ENCODE measurements around the gene SH3PXD2A. TPM values are rescaled to one million over a fixed set of nuclear protein-coding genes. Genes with fewer than 3 reads are reported as not detected.

SH3PXD2A gene
- total RNA-seq, 1 experiment from 2014 or later: 13.2 TPM

DNA sequence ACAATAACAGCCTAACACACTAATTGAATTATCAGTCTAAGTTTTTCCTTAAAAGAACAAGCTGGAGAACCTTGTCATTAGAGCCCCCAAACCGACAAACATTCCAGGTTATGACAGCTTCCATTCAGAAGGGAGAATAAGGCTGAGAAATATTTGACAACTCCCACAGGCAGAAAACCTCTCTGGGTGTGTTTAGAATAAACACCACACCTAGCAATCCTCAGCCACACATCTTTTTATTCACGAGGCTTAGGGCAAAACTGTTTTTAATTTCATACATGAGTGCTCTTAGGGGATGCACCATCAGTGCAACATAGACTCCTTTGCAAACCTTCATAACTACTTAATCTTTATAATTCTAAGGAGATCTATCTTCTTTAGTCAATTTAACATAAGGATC lies 38.4 kb upstream of the SH3PXD2A start:
- H3K27ac Mint-ChIP-seq (ENCODE audit: low read depth, unreplicated experiment): peak overlapping the region; percentile 91
- CTCF ChIA-PET: interaction anchor here (0.5 to 2.0 kb wide), 8 partner anchors 9 to 436 kb away, joined by 3 to 7 read pairs (median 3); no protein-coding TSS in a partner anchor
- peaks cover 82% of the 10 kb centered on the region for H3K36me3 Mint-ChIP-seq (ENCODE audit: insufficient read depth, unreplicated experiment)
- TF ChIP-seq CTCF (IDR thresholded peaks at IDR 0.05; ENCODE audit: unreplicated experiment): no peak
- DNase-seq (ENCODE audit: unreplicated experiment): no peak
- no peak overlapping the region for H3K4me3 Mint-ChIP-seq (ENCODE audit: unreplicated experiment)
- H3K4me1 Mint-ChIP-seq (ENCODE audit: insufficient read depth, unreplicated experiment): peaks cover 46% of the 10 kb centered on the region
- no peaks in the 10 kb centered on the region for H3K9me3 Mint-ChIP-seq (ENCODE audit: unreplicated experiment)
- intact Hi-C loops (cut with micrococcal nuclease): no loop called here
- no TSS peak for BruUV-seq (replicated peaks)
- POLR2A ChIA-PET: interaction anchor here (0.8 to 4.3 kb wide), 15 partner anchors 9 to 228 kb away, joined by 3 to 62 read pairs (median 5); partner anchors contain the start of genes COL17A1, SFR1, SLK and STN1
- H3K27me3 Mint-ChIP-seq (ENCODE audit: insufficient read depth, unreplicated experiment): no peaks in the 10 kb centered on the region

GRCh38 chr10:103892181-103892580 lies 36.8 kb upstream of the SH3PXD2A start:
- Mint-ChIP-seq H3K9me3 (ENCODE audit: unreplicated experiment) (no peaks in the 10 kb centered on the region), H3K4me1 (ENCODE audit: insufficient read depth, unreplicated experiment) (peaks cover 53% of the 10 kb centered on the region), H3K36me3 (ENCODE audit: insufficient read depth, unreplicated experiment) (peaks cover 80% of the 10 kb centered on the region), H3K4me3 (ENCODE audit: unreplicated experiment) (no peak overlapping the region), H3K27ac (ENCODE audit: low read depth, unreplicated experiment) (no peak overlapping the region), H3K27me3 (ENCODE audit: insufficient read depth, unreplicated experiment) (no peaks in the 10 kb centered on the region)
- intact Hi-C loops (cut with micrococcal nuclease): no loop called here
- no TSS peak for BruUV-seq (replicated peaks)
- no peak for DNase-seq (ENCODE audit: unreplicated experiment)
- no peak for TF ChIP-seq CTCF (IDR thresholded peaks at IDR 0.05; ENCODE audit: unreplicated experiment)
- CTCF ChIA-PET: no interaction called here
- POLR2A ChIA-PET: interaction anchor here (0.7 to 4.3 kb wide), 4 partner anchors 10 to 182 kb away, joined by 3 to 62 read pairs (median 10); partner anchors contain the start of gene STN1

DNA sequence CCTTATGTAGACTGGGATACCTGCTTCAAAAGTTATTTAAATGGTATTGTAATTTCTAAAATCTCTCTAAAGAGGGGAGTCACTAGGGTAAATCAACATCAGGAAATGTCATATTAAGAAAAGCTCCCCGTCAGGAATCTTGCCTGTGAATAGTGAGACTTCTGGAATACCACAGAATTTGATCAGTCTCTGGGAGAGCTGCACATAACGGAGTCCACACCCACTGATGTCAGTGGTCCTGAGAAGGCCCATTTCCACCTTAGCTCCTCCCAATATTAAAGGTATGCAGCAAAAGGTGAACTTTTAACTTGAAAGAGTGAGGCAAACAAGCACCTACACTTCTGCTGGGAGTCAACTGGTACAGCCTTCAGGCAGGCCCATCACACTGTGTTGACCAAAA lies 35.3 kb upstream of the SH3PXD2A start:
- no peaks in the 10 kb centered on the region for H3K9me3 Mint-ChIP-seq (ENCODE audit: unreplicated experiment)
- POLR2A ChIA-PET: interaction anchor here (0.6 to 13.6 kb wide), 22 partner anchors 9 to 232 kb away, joined by 3 to 315 read pairs (median 6); partner anchors contain the start of genes SFR1, SLK and STN1
- peaks cover 46% of the 10 kb centered on the region for H3K4me1 Mint-ChIP-seq (ENCODE audit: insufficient read depth, unreplicated experiment)
- CTCF ChIA-PET: interaction anchor here (0.9 to 4.5 kb wide), 11 partner anchors 9 to 250 kb away, joined by 3 to 46 read pairs (median 4); partner anchors contain the start of gene SLK
- no peak for TF ChIP-seq CTCF (IDR thresholded peaks at IDR 0.05; ENCODE audit: unreplicated experiment)
- H3K27me3 Mint-ChIP-seq (ENCODE audit: insufficient read depth, unreplicated experiment): no peaks in the 10 kb centered on the region
- no TSS peak for BruUV-seq (replicated peaks)
- H3K27ac Mint-ChIP-seq (ENCODE audit: low read depth, unreplicated experiment): peak overlapping the region; percentile 73
- no peak overlapping the region for H3K4me3 Mint-ChIP-seq (ENCODE audit: unreplicated experiment)
- H3K36me3 Mint-ChIP-seq (ENCODE audit: insufficient read depth, unreplicated experiment): peaks cover 70% of the 10 kb centered on the region
- intact Hi-C loops (cut with micrococcal nuclease): no loop called here
- DNase-seq (ENCODE audit: unreplicated experiment): no peak

DNA sequence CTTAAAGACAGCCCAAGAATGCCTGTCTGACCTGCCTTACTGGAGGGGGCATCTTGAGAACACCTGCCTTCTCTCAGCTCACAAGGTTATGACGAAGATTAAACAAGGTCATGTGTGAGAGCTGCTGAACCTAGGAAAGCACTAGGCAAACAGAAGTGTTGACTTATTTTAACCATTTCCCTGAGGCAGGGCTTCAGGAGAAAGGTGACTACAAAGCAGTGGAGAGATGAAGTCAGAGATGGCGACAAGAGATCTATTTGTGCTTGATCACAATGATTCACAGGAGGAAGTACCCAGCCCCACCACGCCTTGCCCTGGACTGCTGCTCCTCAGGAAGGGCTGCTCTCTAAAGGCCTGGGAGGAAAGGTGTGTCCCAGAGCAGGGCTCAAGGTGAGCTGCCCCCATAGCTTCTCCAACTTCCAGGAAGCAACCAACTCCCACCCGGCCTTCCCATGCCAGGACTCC lies 34.9 kb upstream of the SH3PXD2A start:
- TF ChIP-seq CTCF (IDR thresholded peaks at IDR 0.05; ENCODE audit: unreplicated experiment): no peak
- Mint-ChIP-seq H3K9me3 (ENCODE audit: unreplicated experiment) (no peaks in the 10 kb centered on the region), H3K4me3 (ENCODE audit: unreplicated experiment) (no peak overlapping the region), H3K27me3 (ENCODE audit: insufficient read depth, unreplicated experiment) (no peaks in the 10 kb centered on the region), H3K36me3 (ENCODE audit: insufficient read depth, unreplicated experiment) (peaks cover 70% of the 10 kb centered on the region), H3K27ac (ENCODE audit: low read depth, unreplicated experiment) (peak overlapping the region; percentile 73), H3K4me1 (ENCODE audit: insufficient read depth, unreplicated experiment) (peaks cover 41% of the 10 kb centered on the region)
- ChIA-PET CTCF (interaction anchor here (0.6 to 4.5 kb wide), 15 partner anchors 9 to 384 kb away, joined by 3 to 46 read pairs (median 4); partner anchors contain the start of gene SLK), POLR2A (interaction anchor here (0.6 to 13.6 kb wide), 27 partner anchors 10 to 232 kb away, joined by 3 to 315 read pairs (median 5); partner anchors contain the start of genes COL17A1, SFR1, SLK and STN1)
- DNase-seq (ENCODE audit: unreplicated experiment): no peak
- BruUV-seq (replicated peaks): no TSS peak
- intact Hi-C loops (cut with micrococcal nuclease): no loop called here

Data from MCF 10A (cell line).